Breast epithelium (tissue), 4 donors: ENCODE results near the gene MYO18B. TPM values are rescaled to one million over a fixed set of nuclear protein-coding genes. Genes with fewer than 3 reads are reported as not detected.

ENCODE experiments used
- DNase-seq, 2 donors: peaks; one replicate each; pipeline ENCODE4 v3.0.0-alpha.2; 2019; ENCODE audit warnings: low spot score in 2 of 2
- H3K27ac ChIP-seq, 2 donors: fragments of 200-600 bp; sonication (generic) in 1 of 2; one replicate each; pipeline ENCODE4 v1.5.1; 2016 to 2019; ENCODE audit warnings: mild to moderate bottlenecking in 1 of 2
- H3K27me3 ChIP-seq, 2 donors: fragments of 200-600 bp; sonication (generic) in 1 of 2; one replicate each; pipeline versions ENCODE4 v1.5.1 to v1.6.0; 2017 to 2019; ENCODE audit warnings: control low read depth in 1 of 2, mild to moderate bottlenecking in 1 of 2
- H3K36me3 ChIP-seq: fragments of 200-600 bp; one replicate; pipeline ENCODE4 v1.5.1; 2019
- H3K4me1 ChIP-seq, 2 donors: fragments of 200-600 bp; sonication (generic); one replicate each; pipeline ENCODE4 v1.5.1; 2016 to 2019; ENCODE audit warnings: control low read depth in 1 of 2
- H3K4me3 ChIP-seq, 3 donors: fragments of 200-600 bp; sonication (generic); 1 replicate in 2 of 3; 2 replicates in 1 of 3; pipeline ENCODE4 v1.5.1; 2016 to 2019; ENCODE audit warnings: mild to moderate bottlenecking in 3 of 3, moderate library complexity in 2 of 3
- H3K9me3 ChIP-seq, 2 donors: fragments of 200-600 bp; sonication (generic) in 1 of 2; one replicate each; pipeline ENCODE4 v1.5.1; 2016 to 2019; ENCODE audit warnings: control low read depth in 1 of 2
- CTCF ChIP-seq, 3 donors: fragments of 450-650 bp; IDR thresholded peaks; one replicate each; pipeline ENCODE4 v1.5.1; 2016 to 2017; ENCODE audit warnings: antibody characterized with exemption in 3 of 3, mild to moderate bottlenecking in 3 of 3, moderate library complexity in 3 of 3
- POLR2A ChIP-seq: fragments of 450-650 bp; IDR thresholded peaks from one replicate; pipeline ENCODE4 v1.6.1; 2016; ENCODE audit warnings: antibody characterized with exemption, mild to moderate bottlenecking, moderate library complexity
- POLR2AphosphoS5 ChIP-seq, 3 donors: sonication (generic); formaldehyde crosslinking; IDR thresholded peaks; one replicate each; pipeline ENCODE4 v1.6.1; 2017; ENCODE audit warnings: antibody characterized with exemption in 3 of 3
- intact Hi-C: fragments of 100-400 bp; cut with DNase I; formaldehyde crosslinking; loops from one replicate; pipeline ENCODE4 v1.15.1; 2023; ENCODE audit warnings: low total_unique reads
- total RNA-seq, 3 donors: library from RNA; depleted of rRNA; stranded (reverse); fragments of >200 nt; gene quantifications; one replicate each; pipeline ENCODE4 v1.1.0, GENCODE V29; 2016

The MYO18B gene
- total RNA-seq, 3 donors from 2014 or later, result under 0.01 to 0.16 (median 0.15) TPM

- Histone ChIP-seq H3K4me3 (no peak overlapping the region), H3K36me3 (no peaks in the 10 kb centered on the region), H3K9me3 (no peaks in the 10 kb centered on the region), H3K27ac (no peak overlapping the region), H3K4me1 (no peaks in the 10 kb centered on the region), H3K27me3 (peaks cover 0 to 11% of the 10 kb centered on the region in 2 donors)
- TF ChIP-seq POLR2AphosphoS5 (IDR thresholded peaks at IDR 0.05) (no peak), CTCF (IDR thresholded peaks at IDR 0.05) (no peak), POLR2A (no peak)
- no peak for DNase-seq
- intact Hi-C loops, result no loop called here
These were observed 74.6 kb downstream of the MYO18B start for GRCh38 chr22:25816522-25817059.

- DNase-seq, result no peak
- TF ChIP-seq CTCF (IDR thresholded peaks at IDR 0.05) (no peak), POLR2A (no peak), POLR2AphosphoS5 (IDR thresholded peaks at IDR 0.05) (no peak)
- Histone ChIP-seq H3K36me3 (no peaks in the 10 kb centered on the region), H3K27me3 (peaks cover 0 to 11% of the 10 kb centered on the region in 2 donors), H3K27ac (no peak overlapping the region), H3K4me3 (no peak overlapping the region), H3K9me3 (no peaks in the 10 kb centered on the region), H3K4me1 (no peaks in the 10 kb centered on the region)
- intact Hi-C loops, result no loop called here
These were observed 75.3 kb downstream of the MYO18B start for GRCh38 chr22:25817092-25817943.

GRCh38 chr22:25818541-25818940, 76.6 kb downstream of the MYO18B start:
- Histone ChIP-seq H3K4me3 (no peak overlapping the region), H3K9me3 (no peaks in the 10 kb centered on the region), H3K27ac (no peak overlapping the region), H3K27me3 (peaks cover 0 to 11% of the 10 kb centered on the region in 2 donors), H3K36me3 (no peaks in the 10 kb centered on the region), H3K4me1 (no peaks in the 10 kb centered on the region)
- DNase-seq, result no peak
- no peak for TF ChIP-seq CTCF (IDR thresholded peaks at IDR 0.05)
- TF ChIP-seq POLR2A, result no peak
- TF ChIP-seq POLR2AphosphoS5 (IDR thresholded peaks at IDR 0.05), result no peak
- intact Hi-C loops, result no loop called here

GRCh38 chr22:25822344-25822743, 80.4 kb downstream of the MYO18B start:
- DNase-seq, result no peak
- Histone ChIP-seq H3K27me3 (peaks cover 0 to 7% of the 10 kb centered on the region in 2 donors), H3K4me3 (no peak overlapping the region), H3K27ac (no peak overlapping the region), H3K4me1 (no peaks in the 10 kb centered on the region), H3K36me3 (no peaks in the 10 kb centered on the region), H3K9me3 (no peaks in the 10 kb centered on the region)
- TF ChIP-seq POLR2A, result no peak
- no peak for TF ChIP-seq CTCF (IDR thresholded peaks at IDR 0.05)
- no peak for TF ChIP-seq POLR2AphosphoS5 (IDR thresholded peaks at IDR 0.05)
- intact Hi-C loops, result no loop called here

- TF ChIP-seq POLR2AphosphoS5 (IDR thresholded peaks at IDR 0.05), result no peak
- no peak for TF ChIP-seq POLR2A
- no peak for TF ChIP-seq CTCF (IDR thresholded peaks at IDR 0.05)
- intact Hi-C loops, result no loop called here
- DNase-seq, result no peak
- Histone ChIP-seq H3K4me3 (no peak overlapping the region), H3K9me3 (no peaks in the 10 kb centered on the region), H3K4me1 (no peaks in the 10 kb centered on the region), H3K27me3 (peaks cover 0 to 7% of the 10 kb centered on the region in 2 donors), H3K27ac (no peak overlapping the region), H3K36me3 (no peaks in the 10 kb centered on the region)
These were observed 81.3 kb downstream of the MYO18B start for GRCh38 chr22:25823276-25823675.
